ENCODE results near the gene NFATC4.
"Not testable (repeated sequence)": the region's sequence is repeated elsewhere in the genome, so short reads cannot be mapped to it uniquely, and the experiment has no call there.

The NFATC4 gene

DNA sequence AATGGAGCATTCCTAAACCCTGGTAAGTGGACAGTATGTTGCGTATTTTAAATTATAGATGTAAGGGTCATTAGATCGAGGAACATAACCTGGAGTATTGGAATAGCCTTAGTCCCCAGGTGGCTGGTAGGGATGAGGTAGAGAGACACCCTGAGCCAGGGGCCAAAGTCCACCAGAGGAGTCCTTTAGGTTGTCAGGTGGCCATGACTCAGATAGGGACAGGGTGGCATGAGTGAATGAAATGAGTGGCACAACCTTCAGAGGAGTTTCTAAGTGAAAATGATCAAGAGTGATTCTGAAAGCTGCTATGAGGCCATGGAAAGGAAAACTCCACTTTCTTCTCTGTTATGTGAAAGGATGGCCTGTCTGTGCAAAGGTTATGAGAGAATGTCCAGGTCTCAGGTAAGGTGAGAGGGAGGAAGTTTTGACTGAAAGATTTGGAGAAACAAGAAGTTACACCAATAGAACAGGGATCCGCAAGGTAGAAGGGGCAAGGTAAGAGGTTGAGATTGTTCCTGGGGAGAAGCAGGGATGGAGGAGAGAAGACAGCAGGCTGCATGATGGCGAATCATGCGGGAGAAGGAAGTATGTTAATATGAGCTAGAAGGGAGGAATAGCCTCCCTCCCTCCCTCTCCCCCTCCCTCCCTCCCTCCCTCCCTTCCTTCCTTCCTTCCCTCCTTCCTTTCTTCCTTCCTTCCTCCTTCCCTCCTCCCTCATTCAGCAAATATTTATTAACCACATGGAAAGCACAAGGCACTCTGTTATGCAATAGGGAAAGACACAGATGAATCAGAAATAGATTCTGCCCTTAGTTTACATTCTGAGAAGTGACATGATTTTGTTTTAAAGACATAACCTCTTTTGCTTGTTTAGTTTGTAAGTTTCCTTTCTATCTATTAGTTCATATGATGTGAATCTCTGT, 14.2 kb upstream of the NFATC4 start:
- Histone ChIP-seq H3K27ac (ENCODE audit: low read length) (no peak overlapping the region), H4K20me1 (ENCODE audit: insufficient read depth, low read length) (no peaks in the 10 kb centered on the region), H3K36me3 (ENCODE audit: insufficient read depth, low read length) (no peaks in the 10 kb centered on the region), H2AFZ (ENCODE audit: low read depth, low read length) (no peak overlapping the region), H3K4me1 (ENCODE audit: insufficient read depth, low read length) (no peaks in the 10 kb centered on the region), H3K79me2 (ENCODE audit: insufficient read depth, low read length) (no peaks in the 10 kb centered on the region), H3K9me3 (ENCODE audit: insufficient read depth, low read length, severe bottlenecking) (no peaks in the 10 kb centered on the region), H3K4me3 (ENCODE audit: low read depth in 1 of 2, low read length in 2 of 2) (no peak overlapping the region), H3K4me2 (ENCODE audit: insufficient read depth, low read length) (no peak overlapping the region), H3K9ac (ENCODE audit: low read depth, low read length) (no peak overlapping the region), H3K27me3 (ENCODE audit: insufficient read depth, low read length, poor library complexity) (peaks cover 5% of the 10 kb centered on the region)
- ATAC-seq (ENCODE audit: insufficient read depth, low read depth) (no peak), DNase-seq (no peak)
- TF ChIP-seq EZH2 (IDR thresholded peaks at IDR 0.05; ENCODE audit: borderline replicate concordance, low read depth, low read length, severe bottlenecking) (no peak), CTCF (IDR thresholded peaks at IDR 0.05; ENCODE audit: borderline replicate concordance, extremely low read depth, low read length, poor library complexity, severe bottlenecking) (no peak)

DNA sequence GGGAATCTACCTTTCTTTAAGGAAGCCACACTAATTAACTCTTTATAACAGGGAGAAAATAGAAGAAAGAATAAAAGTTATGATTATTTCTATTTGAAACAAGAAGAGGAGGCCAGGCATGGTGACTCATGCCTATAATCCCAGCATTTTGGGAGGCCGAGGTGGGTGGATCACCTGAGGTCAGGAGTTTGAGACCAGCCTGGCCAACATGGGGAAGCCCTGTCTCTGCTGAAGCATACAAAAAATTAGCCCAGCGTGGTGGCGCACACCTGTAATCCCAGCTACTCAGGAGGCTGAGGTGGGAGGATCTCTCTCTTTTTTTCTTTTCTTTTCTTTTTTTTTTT, 13.5 kb upstream of the NFATC4 start:
- not testable (repeated sequence) for H3K4me3 ChIP-seq (ENCODE audit: low read depth in 1 of 2, low read length in 2 of 2); H3K9me3 ChIP-seq (ENCODE audit: insufficient read depth, low read length, severe bottlenecking); H2AFZ ChIP-seq (ENCODE audit: low read depth, low read length); H3K27me3 ChIP-seq (ENCODE audit: insufficient read depth, low read length, poor library complexity); H4K20me1 ChIP-seq (ENCODE audit: insufficient read depth, low read length); H3K27ac ChIP-seq (ENCODE audit: low read length); H3K9ac ChIP-seq (ENCODE audit: low read depth, low read length); H3K4me1 ChIP-seq (ENCODE audit: insufficient read depth, low read length); ATAC-seq (ENCODE audit: insufficient read depth, low read depth); H3K4me2 ChIP-seq (ENCODE audit: insufficient read depth, low read length); DNase-seq; H3K36me3 ChIP-seq (ENCODE audit: insufficient read depth, low read length); H3K79me2 ChIP-seq (ENCODE audit: insufficient read depth, low read length)

GRCh38 chr14:24355009-24355408, 13.0 kb upstream of the NFATC4 start:
- Histone ChIP-seq H2AFZ (ENCODE audit: low read depth, low read length) (no peak overlapping the region), H3K9ac (ENCODE audit: low read depth, low read length) (no peak overlapping the region), H3K36me3 (ENCODE audit: insufficient read depth, low read length) (no peaks in the 10 kb centered on the region), H3K27ac (ENCODE audit: low read length) (no peak overlapping the region), H3K4me1 (ENCODE audit: insufficient read depth, low read length) (no peaks in the 10 kb centered on the region), H3K27me3 (ENCODE audit: insufficient read depth, low read length, poor library complexity) (peaks cover 12% of the 10 kb centered on the region), H3K9me3 (ENCODE audit: insufficient read depth, low read length, severe bottlenecking) (no peaks in the 10 kb centered on the region), H3K4me2 (ENCODE audit: insufficient read depth, low read length) (no peak overlapping the region), H3K79me2 (ENCODE audit: insufficient read depth, low read length) (no peaks in the 10 kb centered on the region), H3K4me3 (ENCODE audit: low read depth in 1 of 2, low read length in 2 of 2) (no peak overlapping the region), H4K20me1 (ENCODE audit: insufficient read depth, low read length) (no peaks in the 10 kb centered on the region)
- no peak for ATAC-seq (ENCODE audit: insufficient read depth, low read depth)
- TF ChIP-seq CTCF (IDR thresholded peaks at IDR 0.05; ENCODE audit: borderline replicate concordance, extremely low read depth, low read length, poor library complexity, severe bottlenecking) (no peak), EZH2 (IDR thresholded peaks at IDR 0.05; ENCODE audit: borderline replicate concordance, low read depth, low read length, severe bottlenecking) (no peak)
- no peak for DNase-seq

GRCh38 chr14:24356208-24356607, 11.8 kb upstream of the NFATC4 start:
- Histone ChIP-seq H3K36me3 (ENCODE audit: insufficient read depth, low read length) (no peaks in the 10 kb centered on the region), H3K79me2 (ENCODE audit: insufficient read depth, low read length) (no peaks in the 10 kb centered on the region), H3K4me3 (ENCODE audit: low read depth in 1 of 2, low read length in 2 of 2) (no peak overlapping the region), H3K4me2 (ENCODE audit: insufficient read depth, low read length) (no peak overlapping the region), H2AFZ (ENCODE audit: low read depth, low read length) (no peak overlapping the region), H4K20me1 (ENCODE audit: insufficient read depth, low read length) (no peaks in the 10 kb centered on the region), H3K9ac (ENCODE audit: low read depth, low read length) (no peak overlapping the region), H3K27ac (ENCODE audit: low read length) (no peak overlapping the region), H3K27me3 (ENCODE audit: insufficient read depth, low read length, poor library complexity) (peaks cover 10% of the 10 kb centered on the region), H3K9me3 (ENCODE audit: insufficient read depth, low read length, severe bottlenecking) (no peaks in the 10 kb centered on the region), H3K4me1 (ENCODE audit: insufficient read depth, low read length) (no peaks in the 10 kb centered on the region)
- no peak for ATAC-seq (ENCODE audit: insufficient read depth, low read depth)
- TF ChIP-seq EZH2 (IDR thresholded peaks at IDR 0.05; ENCODE audit: borderline replicate concordance, low read depth, low read length, severe bottlenecking) (no peak), CTCF (IDR thresholded peaks at IDR 0.05; ENCODE audit: borderline replicate concordance, extremely low read depth, low read length, poor library complexity, severe bottlenecking) (no peak)
- no peak for DNase-seq

Data from DND-41 (cell line).